Thyroid gland (tissue), 4 donors: ENCODE measurements around the gene HSDL1.

Experiments used
- POLR2A ChIP-seq, 2 donors: fragments of 450-650 bp; IDR thresholded peaks; one replicate each; pipeline ENCODE4 v1.6.1; 2017; ENCODE audit warnings: antibody characterized with exemption in 2 of 2, mild to moderate bottlenecking in 2 of 2, moderate library complexity in 1 of 2
- TF ChIP-seq, protein P1 (sequence below), 6 experiments: fragments of 200-600 bp in 3 of 6; fragments of 450-650 bp in 3 of 6; sonication (generic) in 3 of 6; IDR thresholded peaks; one replicate each; pipeline ENCODE4 v1.5.1; 2016 to 2019; ENCODE audit warnings: antibody characterized with exemption in 6 of 6, mild to moderate bottlenecking in 2 of 6, inconsistent platforms in 1 of 6, moderate library complexity in 1 of 6

DNA sequence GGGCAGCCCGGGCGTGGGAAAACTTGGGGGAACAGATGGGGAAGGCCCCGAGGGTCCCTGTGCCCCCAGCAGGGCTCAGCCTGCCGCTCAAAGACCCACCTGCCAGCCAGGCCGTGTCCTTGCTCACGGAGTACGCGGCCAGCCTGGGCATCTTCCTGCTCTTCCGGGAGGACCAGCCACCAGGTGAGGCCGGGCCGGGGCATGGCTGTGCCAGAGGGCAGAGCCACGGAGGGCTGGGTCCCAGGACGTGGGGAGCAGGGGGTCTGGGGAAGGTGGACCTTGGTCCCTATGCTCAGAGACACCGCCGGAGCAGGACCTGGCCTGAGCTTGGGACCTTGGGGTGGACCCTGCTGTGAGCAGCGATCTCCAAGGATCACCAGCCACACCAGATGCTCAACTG is 46.5 kb upstream of the HSDL1 start:
- TF ChIP-seq, protein P1, sequence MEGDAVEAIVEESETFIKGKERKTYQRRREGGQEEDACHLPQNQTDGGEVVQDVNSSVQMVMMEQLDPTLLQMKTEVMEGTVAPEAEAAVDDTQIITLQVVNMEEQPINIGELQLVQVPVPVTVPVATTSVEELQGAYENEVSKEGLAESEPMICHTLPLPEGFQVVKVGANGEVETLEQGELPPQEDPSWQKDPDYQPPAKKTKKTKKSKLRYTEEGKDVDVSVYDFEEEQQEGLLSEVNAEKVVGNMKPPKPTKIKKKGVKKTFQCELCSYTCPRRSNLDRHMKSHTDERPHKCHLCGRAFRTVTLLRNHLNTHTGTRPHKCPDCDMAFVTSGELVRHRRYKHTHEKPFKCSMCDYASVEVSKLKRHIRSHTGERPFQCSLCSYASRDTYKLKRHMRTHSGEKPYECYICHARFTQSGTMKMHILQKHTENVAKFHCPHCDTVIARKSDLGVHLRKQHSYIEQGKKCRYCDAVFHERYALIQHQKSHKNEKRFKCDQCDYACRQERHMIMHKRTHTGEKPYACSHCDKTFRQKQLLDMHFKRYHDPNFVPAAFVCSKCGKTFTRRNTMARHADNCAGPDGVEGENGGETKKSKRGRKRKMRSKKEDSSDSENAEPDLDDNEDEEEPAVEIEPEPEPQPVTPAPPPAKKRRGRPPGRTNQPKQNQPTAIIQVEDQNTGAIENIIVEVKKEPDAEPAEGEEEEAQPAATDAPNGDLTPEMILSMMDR (IDR thresholded peaks at IDR 0.05): no peak
- no peak for TF ChIP-seq POLR2A (IDR thresholded peaks at IDR 0.05)
